COLO829 (cell line): ENCODE measurements around the gene MLKL.
A peak's percentile ranks its signal among the peaks of the same experiment; 100 is the strongest.

Source experiments
- DNase-seq: peaks from one replicate; pipeline ENCODE4 v3.0.0; 2012; ENCODE audit warnings: low spot score

MLKL gene

GRCh38 chr16:74700438-74701225, at the start of gene MLKL:
Gene MLKL, minus strand, starts transcription at chr16:74700862. Its CDS starts 5,105 bp downstream, at chr16:74695757.
- DNase-seq: no peak

DNA sequence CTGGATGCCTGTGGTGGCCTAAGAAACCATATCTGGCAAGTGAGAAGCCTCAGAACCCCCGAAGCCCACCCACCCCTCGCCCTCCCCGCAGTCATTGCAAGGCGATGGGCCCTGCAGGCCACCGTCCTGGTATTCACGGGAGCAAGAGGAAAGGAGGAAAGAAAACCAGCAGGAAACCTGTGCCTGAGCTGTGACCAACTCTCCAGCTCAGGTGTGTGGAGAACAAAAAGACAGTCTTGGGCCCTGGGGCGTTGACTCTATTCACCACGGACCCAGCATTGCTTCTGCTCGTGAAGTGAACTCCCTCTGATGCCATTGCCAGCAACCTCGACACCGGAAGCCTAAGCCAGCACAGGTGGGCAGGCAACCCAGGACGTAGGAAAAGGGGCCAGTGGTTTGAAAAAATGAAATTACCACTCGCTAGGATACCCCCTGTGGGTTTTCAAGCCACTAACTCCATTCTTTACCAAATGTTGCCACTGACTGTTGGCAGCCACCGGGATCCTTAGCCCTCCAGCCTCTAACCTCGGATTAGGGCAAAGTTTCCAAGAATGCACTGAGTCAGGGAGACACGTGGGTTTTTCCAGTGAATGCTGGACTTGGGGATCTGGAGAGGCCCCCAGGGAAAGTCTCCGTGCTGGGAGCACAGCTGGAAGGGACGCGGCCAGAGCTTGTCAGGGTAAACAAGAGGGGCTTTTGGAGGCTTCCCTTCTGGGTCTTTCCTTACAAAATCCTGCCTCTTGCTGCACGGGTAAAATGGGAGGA, 48.8 kb upstream of the MLKL start:
- no peak for DNase-seq

- peak; percentile 35 for DNase-seq
These were observed 48.0 kb upstream of the MLKL start for GRCh38 chr16:74748616-74749026.

- DNase-seq: no peak
These were observed 47.3 kb upstream of the MLKL start for GRCh38 chr16:74747716-74748615.

GRCh38 chr16:74745926-74746325, 45.3 kb upstream of the MLKL start:
- no peak for DNase-seq

- no peak for DNase-seq
These were observed 44.5 kb upstream of the MLKL start for GRCh38 chr16:74745109-74745615.

DNA sequence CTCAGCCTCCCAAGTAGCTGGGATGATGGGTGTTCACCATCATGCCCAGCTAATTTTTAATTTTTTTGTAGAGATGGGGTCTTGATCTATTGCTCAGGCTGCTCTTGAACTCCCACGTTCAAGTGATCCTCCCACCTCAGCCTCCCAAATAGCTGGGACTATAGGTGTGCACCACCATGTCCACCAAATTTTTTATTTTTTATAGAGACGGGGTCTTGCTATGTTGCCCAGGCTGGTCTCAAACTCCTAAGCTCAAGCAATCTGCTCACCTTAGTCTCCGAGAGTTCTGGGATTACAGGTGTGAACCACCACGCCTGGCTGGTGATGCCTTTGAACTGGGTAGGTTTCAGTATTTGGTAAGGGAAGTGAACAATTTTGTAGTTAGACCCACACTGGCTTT, 43.9 kb upstream of the MLKL start:
- no peak for DNase-seq

DNA sequence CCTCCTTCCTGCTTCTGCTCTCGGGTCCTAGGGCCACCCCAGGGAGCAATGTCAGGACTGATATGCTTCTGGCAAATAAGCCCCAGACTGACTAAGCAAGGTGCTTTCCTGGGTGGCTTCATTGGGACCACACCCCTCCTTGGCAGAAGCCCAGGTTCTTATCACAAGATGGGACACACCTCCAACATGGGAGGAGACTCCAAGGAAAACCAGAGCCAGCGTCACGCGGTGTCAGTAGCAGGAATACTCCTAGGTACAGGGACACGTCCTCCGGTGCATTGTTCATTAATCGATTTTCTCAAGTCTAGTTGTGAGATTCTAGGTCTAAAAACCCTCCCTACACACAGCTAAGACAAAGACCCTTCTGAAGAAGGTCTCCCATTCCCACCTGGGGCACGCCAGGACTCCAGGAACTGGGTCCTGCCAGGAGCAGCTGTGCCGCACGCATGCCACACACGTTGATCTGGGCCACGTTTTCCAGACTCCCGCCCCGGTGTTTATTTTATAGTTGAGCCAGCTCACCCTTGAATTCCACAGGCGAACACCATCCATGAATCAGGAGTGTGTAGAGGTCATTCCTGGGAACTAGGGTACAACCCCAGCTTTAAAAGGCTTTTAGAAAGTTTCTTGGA, 43.1 kb upstream of the MLKL start:
- DNase-seq: peak; percentile 21

DNA sequence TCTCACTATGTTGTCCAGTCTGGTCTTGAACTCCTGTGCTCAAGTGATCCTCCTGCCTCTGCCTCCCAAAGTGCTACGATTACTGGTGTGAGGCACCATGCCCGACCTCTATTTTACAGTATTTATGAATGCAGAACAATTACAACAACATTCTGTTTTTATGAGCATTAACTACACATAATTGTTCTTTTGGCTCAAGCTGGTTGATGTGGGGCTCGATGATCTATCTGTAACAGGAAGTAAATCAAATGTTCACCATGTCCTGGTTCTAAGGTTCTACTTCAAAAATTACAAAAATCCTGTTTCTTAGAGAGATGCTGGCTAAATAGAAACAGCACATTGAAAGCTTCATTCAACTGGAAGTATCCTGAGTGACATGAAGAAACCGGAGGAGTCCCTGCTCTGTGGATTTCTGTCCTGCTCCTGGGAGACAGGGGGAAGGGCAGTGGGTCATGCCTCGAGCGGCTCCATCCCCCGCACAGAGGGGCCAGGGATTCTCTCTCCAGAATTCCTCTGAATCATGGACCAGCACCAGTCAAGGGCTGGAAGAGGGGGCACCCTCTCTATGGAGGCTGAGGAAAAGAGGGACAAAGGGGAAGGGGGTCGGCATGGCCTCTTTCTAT, 42.5 kb upstream of the MLKL start:
- no peak for DNase-seq

- no peak for DNase-seq
These were observed 41.4 kb upstream of the MLKL start for GRCh38 chr16:74742051-74742481.

DNA sequence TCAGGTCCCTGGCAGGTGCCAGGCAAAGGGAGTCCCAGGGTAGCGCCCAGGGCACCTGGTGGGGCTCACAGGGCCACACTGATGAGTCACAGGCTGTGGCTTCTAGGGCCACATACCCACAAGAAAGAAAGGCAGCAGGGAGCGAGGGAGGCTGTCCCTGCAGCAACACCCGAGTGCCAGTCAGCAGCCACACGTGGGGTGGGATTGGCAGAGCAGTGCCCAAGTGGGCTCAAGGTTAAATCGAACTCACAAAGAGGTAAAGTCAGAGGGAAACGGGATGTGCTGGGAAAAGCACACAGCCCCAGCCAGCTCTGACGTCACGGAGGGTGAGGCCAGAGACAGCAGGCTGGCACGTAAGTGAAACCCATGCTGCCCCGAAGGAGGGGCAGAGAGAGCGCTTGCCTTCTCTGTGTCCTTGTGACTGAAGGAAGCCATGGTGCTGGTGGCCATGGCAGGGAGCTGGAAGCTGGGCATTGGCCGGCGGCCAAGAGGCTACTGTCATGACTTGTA, 40.2 kb upstream of the MLKL start:
- no peak for DNase-seq

- DNase-seq: no peak
These were observed 38.6 kb upstream of the MLKL start for GRCh38 chr16:74739275-74739674.

GRCh38 chr16:74738816-74739215, 38.2 kb upstream of the MLKL start:
- no peak for DNase-seq

DNA sequence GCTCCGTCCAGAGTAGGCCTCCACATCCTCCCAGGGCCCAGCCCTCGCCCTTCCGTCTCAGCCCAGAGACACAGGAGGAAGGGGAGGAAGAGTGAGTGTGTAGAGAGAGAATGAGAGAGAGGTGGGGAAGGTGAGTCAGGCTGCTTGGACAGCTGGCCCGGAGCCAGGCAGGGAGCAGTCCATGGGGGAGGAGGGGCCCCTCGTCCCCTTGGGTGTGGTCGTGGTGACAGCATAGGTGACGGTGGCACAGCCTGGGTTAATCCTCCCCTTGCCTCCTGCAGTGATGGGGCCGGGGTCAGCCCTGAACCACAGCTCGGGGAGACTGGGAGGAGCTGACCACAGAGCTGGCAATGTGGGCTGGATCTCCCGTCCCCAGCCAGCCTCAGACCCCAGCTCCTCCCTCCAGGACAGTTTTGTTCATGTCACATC, 37.5 kb upstream of the MLKL start:
- DNase-seq: no peak

DNA sequence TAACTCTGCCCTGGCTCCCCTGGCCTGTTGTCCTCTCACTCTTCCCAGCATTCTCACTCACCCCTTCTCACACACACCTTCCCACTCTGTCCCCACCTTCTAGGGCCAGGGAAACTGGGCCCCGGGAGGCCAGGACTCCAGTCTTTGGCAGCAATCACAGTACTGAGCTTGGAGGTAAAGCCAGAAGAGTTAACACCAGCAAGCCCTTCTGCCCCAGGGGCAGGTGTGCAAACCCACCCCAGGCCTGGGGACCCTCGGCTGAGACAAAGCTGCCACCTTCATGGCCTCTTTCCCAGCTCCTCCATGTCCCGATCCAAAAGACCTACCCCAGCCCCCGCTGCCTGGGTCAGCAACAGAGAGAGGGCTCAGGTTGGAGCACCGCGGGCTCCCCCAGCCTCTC, 36.9 kb upstream of the MLKL start:
- no peak for DNase-seq

DNA sequence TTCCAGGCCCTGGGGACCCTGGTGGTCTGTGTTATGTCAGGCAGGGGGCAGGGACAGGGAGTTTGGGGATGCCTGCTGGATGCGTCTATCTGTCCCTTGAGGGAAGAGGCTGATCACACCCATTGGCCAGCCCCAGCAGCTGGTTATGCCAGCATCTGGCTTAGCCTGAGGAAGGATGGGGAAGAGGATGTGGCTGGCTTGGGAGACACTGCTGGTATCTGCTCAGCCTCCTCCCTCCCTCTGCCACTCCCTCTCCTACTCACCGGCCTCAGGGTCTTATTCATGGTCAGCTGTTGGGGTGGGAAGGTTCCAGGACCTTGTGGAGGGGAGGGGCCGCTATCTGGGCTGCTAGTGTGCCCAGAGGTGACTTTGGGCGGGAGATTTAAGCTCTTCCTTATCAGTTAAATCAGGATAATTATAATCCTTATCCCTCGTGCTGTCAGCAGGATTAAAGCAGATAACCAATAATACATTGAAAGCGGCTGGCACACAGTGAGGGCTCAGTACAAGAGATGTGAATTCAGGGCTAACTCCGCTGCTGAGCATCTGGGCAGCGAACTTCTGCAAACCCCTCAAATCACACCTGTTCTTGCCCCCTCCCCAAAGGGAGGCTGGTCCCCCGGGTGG, 36.0 kb upstream of the MLKL start:
- no peak for DNase-seq

- DNase-seq: no peak
These were observed 34.9 kb upstream of the MLKL start for GRCh38 chr16:74735554-74735953.

GRCh38 chr16:74735162-74735452, 34.4 kb upstream of the MLKL start:
- DNase-seq: no peak

DNA sequence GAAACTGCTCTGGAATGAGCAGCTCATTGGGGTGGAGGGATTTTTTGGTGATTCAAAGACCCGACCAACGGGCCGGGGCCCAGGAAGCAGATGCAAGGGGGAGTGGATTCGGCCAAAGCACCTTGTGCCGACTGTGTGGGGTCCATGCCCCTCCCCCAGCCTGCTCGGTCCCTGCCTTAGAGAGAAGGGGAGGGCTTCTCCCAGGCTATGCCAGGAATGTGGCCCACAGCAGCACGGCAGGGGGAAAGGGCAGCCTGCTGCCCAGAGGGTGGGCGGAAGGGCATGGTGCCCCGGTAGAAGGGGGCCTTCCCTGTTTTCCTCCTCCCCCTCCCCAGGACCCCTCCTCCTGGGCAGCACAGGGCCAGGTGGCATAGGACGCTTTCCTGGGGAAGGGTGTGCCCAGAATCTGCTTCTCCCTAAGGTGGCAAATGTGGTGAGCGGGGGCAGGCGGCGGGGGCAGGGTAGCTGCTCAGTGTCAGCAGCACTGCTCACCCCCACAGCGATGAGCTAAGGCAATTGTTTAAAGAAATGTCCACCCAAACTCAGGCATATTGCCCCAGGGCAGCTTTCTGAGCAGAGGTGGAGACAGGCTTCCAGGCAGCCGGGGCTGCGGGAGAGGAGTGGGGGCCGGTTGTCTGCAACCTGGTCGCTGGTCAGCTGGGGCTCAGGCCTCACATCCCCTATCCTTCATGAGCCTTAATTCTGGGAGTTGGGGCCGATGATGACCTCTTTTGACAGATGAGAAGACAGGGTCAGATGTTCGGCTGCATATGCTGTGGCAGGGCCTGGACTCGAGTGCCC, 33.9 kb upstream of the MLKL start:
- DNase-seq: no peak
